Tibial nerve (tissue), 4 donors: ENCODE results near the gene SLC7A6. TPM values are rescaled to one million over a fixed set of nuclear protein-coding genes. Genes with fewer than 3 reads are reported as not detected.

Experiments used
- DNase-seq, 2 donors: peaks; one replicate each; pipeline ENCODE4 v3.0.0-alpha.2; 2019; ENCODE audit warnings: low spot score in 2 of 2
- H3K27ac ChIP-seq, 4 donors: fragments of 200-600 bp; sonication (generic) in 3 of 4; one replicate each; pipeline ENCODE4 v1.5.1; 2017 to 2019; ENCODE audit warnings: mild to moderate bottlenecking in 1 of 4
- H3K27me3 ChIP-seq, 2 donors: fragments of 200-600 bp; sonication (generic) in 1 of 2; one replicate each; pipeline versions ENCODE4 v1.5.1 to v1.6.0; 2017 to 2019
- H3K36me3 ChIP-seq, 3 donors: fragments of 200-600 bp; sonication (generic); one replicate each; pipeline ENCODE4 v1.5.1; 2018 to 2019
- H3K4me1 ChIP-seq, 4 donors: fragments of 200-600 bp; sonication (generic) in 3 of 4; one replicate each; pipeline ENCODE4 v1.5.1; 2017 to 2019
- H3K4me3 ChIP-seq, 4 donors: fragments of 200-600 bp; sonication (generic) in 3 of 4; one replicate each; pipeline ENCODE4 v1.5.1; 2017 to 2019; ENCODE audit warnings: mild to moderate bottlenecking in 1 of 4, moderate library complexity in 1 of 4
- H3K9me3 ChIP-seq, 4 donors: fragments of 200-600 bp; sonication (generic) in 3 of 4; one replicate each; pipeline ENCODE4 v1.5.1; 2017 to 2019
- CTCF ChIP-seq, 5 experiments: fragments of 200-600 bp in 3 of 5; fragments of 450-650 bp in 2 of 5; sonication (generic) in 3 of 5; IDR thresholded peaks; one replicate each; pipeline ENCODE4 v1.5.1; 2016 to 2019; ENCODE audit warnings: antibody characterized with exemption in 5 of 5, mild to moderate bottlenecking in 3 of 5, moderate library complexity in 2 of 5
- EP300 ChIP-seq, 2 donors: sonication (generic); formaldehyde crosslinking; IDR thresholded peaks; one replicate each; pipeline ENCODE4 v1.6.1; 2017; ENCODE audit warnings: antibody characterized with exemption in 2 of 2, mild to moderate bottlenecking in 1 of 2
- POLR2A ChIP-seq, 2 donors: fragments of 450-650 bp; IDR thresholded peaks; one replicate each; pipeline ENCODE4 v1.6.1; 2017; ENCODE audit warnings: antibody characterized with exemption in 2 of 2, mild to moderate bottlenecking in 2 of 2, moderate library complexity in 2 of 2
- WGBS, 2 donors: methylation state at CpG; one replicate each; pipeline ENCODE4 v1.1.5; 2018; 5-methylcytosine and 5-hydroxymethylcytosine counted together
- total RNA-seq, 4 donors: library from RNA; depleted of rRNA; stranded (reverse); fragments of >200 nt; gene quantifications; one replicate each; pipeline ENCODE4 v1.1.0, GENCODE V29; 2016

SLC7A6 gene
- total RNA-seq, 4 donors from 2014 or later, result 129 to 202 (median 181) TPM

GRCh38 chr16:68310774-68311511 is 46.6 kb downstream of the SLC7A6 start, which contains the start of the genes PRMT7 and SLC7A6OS:
PRMT7 (plus strand) TSS chr16:68311019; CDS start chr16:68315980, 4,961 bp downstream.
SLC7A6OS (minus strand) TSS chr16:68310946; CDS start chr16:68310926, 20 bp downstream.
- WGBS, 2 donors, result 0 to 1% methylated on average over 17 to 38 of the region's 62 CpGs
- Histone ChIP-seq H3K4me1 (peaks cover 0 to 48% (median 27%) of the 10 kb centered on the region in 4 donors), H3K36me3 (peaks cover 0 to 50% (median 3%) of the 10 kb centered on the region in 3 donors), H3K27me3 (no peaks in the 10 kb centered on the region), H3K9me3 (no peaks in the 10 kb centered on the region), H3K4me3 (peak within 1 kb of the TSS; percentile 74 to 87 (median 82)), H3K27ac (peak within 1 kb of the TSS; percentile 71 to 84 (median 80))
- DNase-seq, result peak; percentile 74 to 89
- TF ChIP-seq POLR2A (IDR thresholded peaks at IDR 0.05) (peak; percentile 76 to 77), EP300 (IDR thresholded peaks at IDR 0.05) (peak; percentile 87 to 96), CTCF (IDR thresholded peaks at IDR 0.05) (peak in 2 of 5 experiments; percentile 49 to 76)

GRCh38 chr16:68313116-68313515 is 48.8 kb downstream of the SLC7A6 start:
- H3K4me1 ChIP-seq, result peaks cover 0 to 48% (median 27%) of the 10 kb centered on the region in 4 donors
- peaks cover 0 to 50% (median 3%) of the 10 kb centered on the region in 3 donors for H3K36me3 ChIP-seq
- H3K27ac ChIP-seq, result no peak overlapping the region
- H3K9me3 ChIP-seq, result no peaks in the 10 kb centered on the region
- WGBS, 2 donors, result 65 to 81% methylated on average over 4 of the region's 4 CpGs
- no peak for DNase-seq
- TF ChIP-seq POLR2A (IDR thresholded peaks at IDR 0.05) (no peak), CTCF (IDR thresholded peaks at IDR 0.05) (no peak), EP300 (IDR thresholded peaks at IDR 0.05) (no peak)
- no peaks in the 10 kb centered on the region for H3K27me3 ChIP-seq
- no peak overlapping the region for H3K4me3 ChIP-seq

GRCh38 chr16:68319185-68319908 is 55.0 kb downstream of the SLC7A6 start:
- DNase-seq, result no peak
- WGBS, 2 donors, result 83 to 91% methylated on average over 6 of the region's 6 CpGs
- H3K36me3 ChIP-seq, result peaks cover 0 to 91% (median 4%) of the 10 kb centered on the region in 3 donors

GRCh38 chr16:68324336-68324735 is 60.0 kb downstream of the SLC7A6 start:
- Histone ChIP-seq H3K36me3 (peaks cover 3 to 81% (median 7%) of the 10 kb centered on the region in 3 donors), H3K27me3 (no peaks in the 10 kb centered on the region), H3K4me3 (no peak overlapping the region), H3K9me3 (no peaks in the 10 kb centered on the region), H3K4me1 (peaks cover 0 to 6% (median 0%) of the 10 kb centered on the region in 4 donors), H3K27ac (no peak overlapping the region)
- 95 to 99% methylated on average over 5 of the region's 5 CpGs for WGBS, 2 donors
- no peak for DNase-seq
- TF ChIP-seq CTCF (IDR thresholded peaks at IDR 0.05) (no peak), EP300 (IDR thresholded peaks at IDR 0.05) (no peak), POLR2A (IDR thresholded peaks at IDR 0.05) (no peak)

More at GRCh38 chr16:68319185-68319908, 55.0 kb downstream of the SLC7A6 start:
- no peak overlapping the region for H3K27ac ChIP-seq
- H3K4me3 ChIP-seq, result no peak overlapping the region
- no peaks in the 10 kb centered on the region for H3K27me3 ChIP-seq
- peaks cover 0 to under 1% (median 0%) of the 10 kb centered on the region in 4 donors for H3K4me1 ChIP-seq
- no peaks in the 10 kb centered on the region for H3K9me3 ChIP-seq
- TF ChIP-seq POLR2A (IDR thresholded peaks at IDR 0.05) (no peak), CTCF (IDR thresholded peaks at IDR 0.05) (no peak), EP300 (IDR thresholded peaks at IDR 0.05) (no peak)
